HepG2 (cell line): Measurements from ENCODE around the gene LYZL2.
"Not testable (repeated sequence)": the region's sequence is repeated elsewhere in the genome, so short reads cannot be mapped to it uniquely, and the experiment has no call there.

Source experiments
- CC2D1A ChIP-seq: sonication (generic); formaldehyde crosslinking; IDR thresholded peaks from 2 replicates; pipeline ENCODE4 v1.8.1; 2023; ENCODE audit warnings: mild to moderate bottlenecking, missing genetic modification reagents
- ETV6 ChIP-seq: sonication (generic); formaldehyde crosslinking; conservative IDR thresholded peaks from 2 replicates; pipeline ENCODE4 v1.4.0; 2020; ENCODE audit warnings: missing genetic modification reagents
- TF ChIP-seq, protein P1 (sequence below): sonication (generic); formaldehyde crosslinking; IDR thresholded peaks from 2 replicates; pipeline ENCODE4 v1.5.0; 2020; ENCODE audit warnings: mild to moderate bottlenecking, missing genetic modification reagents

DNA sequence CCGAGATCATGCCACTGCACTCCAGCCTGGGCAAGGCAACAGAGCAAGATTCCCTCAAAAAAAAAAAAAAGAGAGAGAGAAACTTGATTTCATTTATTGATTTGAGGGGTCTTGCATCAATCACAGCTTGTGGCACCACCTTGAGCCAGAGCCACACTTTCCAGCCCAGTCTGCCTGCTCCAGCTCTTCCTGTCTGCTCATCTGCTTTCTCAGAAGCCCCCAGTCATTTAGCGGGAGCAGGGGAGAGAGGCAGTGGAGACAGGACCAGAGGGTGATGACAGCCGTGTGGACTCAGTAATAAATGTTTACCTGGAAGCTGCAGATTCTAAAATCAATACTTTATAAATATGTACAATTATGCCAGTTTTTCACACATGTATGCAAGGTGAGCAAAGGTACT, 30.8 kb upstream of the LYZL2 start:
- TF ChIP-seq ETV6, CC2D1A (CRISPR knock-in tag): not testable (repeated sequence)
- TF ChIP-seq, protein P1, sequence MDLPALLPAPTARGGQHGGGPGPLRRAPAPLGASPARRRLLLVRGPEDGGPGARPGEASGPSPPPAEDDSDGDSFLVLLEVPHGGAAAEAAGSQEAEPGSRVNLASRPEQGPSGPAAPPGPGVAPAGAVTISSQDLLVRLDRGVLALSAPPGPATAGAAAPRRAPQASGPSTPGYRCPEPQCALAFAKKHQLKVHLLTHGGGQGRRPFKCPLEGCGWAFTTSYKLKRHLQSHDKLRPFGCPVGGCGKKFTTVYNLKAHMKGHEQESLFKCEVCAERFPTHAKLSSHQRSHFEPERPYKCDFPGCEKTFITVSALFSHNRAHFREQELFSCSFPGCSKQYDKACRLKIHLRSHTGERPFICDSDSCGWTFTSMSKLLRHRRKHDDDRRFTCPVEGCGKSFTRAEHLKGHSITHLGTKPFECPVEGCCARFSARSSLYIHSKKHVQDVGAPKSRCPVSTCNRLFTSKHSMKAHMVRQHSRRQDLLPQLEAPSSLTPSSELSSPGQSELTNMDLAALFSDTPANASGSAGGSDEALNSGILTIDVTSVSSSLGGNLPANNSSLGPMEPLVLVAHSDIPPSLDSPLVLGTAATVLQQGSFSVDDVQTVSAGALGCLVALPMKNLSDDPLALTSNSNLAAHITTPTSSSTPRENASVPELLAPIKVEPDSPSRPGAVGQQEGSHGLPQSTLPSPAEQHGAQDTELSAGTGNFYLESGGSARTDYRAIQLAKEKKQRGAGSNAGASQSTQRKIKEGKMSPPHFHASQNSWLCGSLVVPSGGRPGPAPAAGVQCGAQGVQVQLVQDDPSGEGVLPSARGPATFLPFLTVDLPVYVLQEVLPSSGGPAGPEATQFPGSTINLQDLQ, result not testable (repeated sequence)
